ENCODE results near the gene TRIM37.
"Not testable (repeated sequence)": the region's sequence is repeated elsewhere in the genome, so short reads cannot be mapped to it uniquely, and the experiment has no call there.

The TRIM37 gene

GRCh38 chr17:59093702-59094231 lies 12.9 kb downstream of the TRIM37 start:
- no peak for TF ChIP-seq CTCF (IDR thresholded peaks at IDR 0.05; ENCODE audit: borderline replicate concordance, extremely low read depth, low read length, poor library complexity, severe bottlenecking)
- TF ChIP-seq EZH2 (IDR thresholded peaks at IDR 0.05; ENCODE audit: borderline replicate concordance, low read depth, low read length, severe bottlenecking), result no peak
- Histone ChIP-seq H4K20me1 (ENCODE audit: insufficient read depth, low read length) (peaks cover 18% of the 10 kb centered on the region; the same call in 1 of the 2 replicates), H3K4me1 (ENCODE audit: insufficient read depth, low read length) (peaks cover 2% of the 10 kb centered on the region; the same call in 1 of the 2 replicates), H3K27me3 (ENCODE audit: insufficient read depth, low read length, poor library complexity) (no peaks in the 10 kb centered on the region), H3K27ac (ENCODE audit: low read length) (no peak overlapping the region), H3K9ac (ENCODE audit: low read depth, low read length) (no peak overlapping the region), H3K36me3 (ENCODE audit: insufficient read depth, low read length) (peaks cover 33% of the 10 kb centered on the region), H3K4me2 (ENCODE audit: insufficient read depth, low read length) (no peak overlapping the region), H3K9me3 (ENCODE audit: insufficient read depth, low read length, severe bottlenecking) (no peaks in the 10 kb centered on the region), H3K79me2 (ENCODE audit: insufficient read depth, low read length) (peaks cover 89% of the 10 kb centered on the region), H2AFZ (ENCODE audit: low read depth, low read length) (no peak overlapping the region), H3K4me3 (ENCODE audit: low read depth in 1 of 2, low read length in 2 of 2) (no peak overlapping the region)
- ATAC-seq (ENCODE audit: insufficient read depth, low read depth) (no peak), DNase-seq (no peak)

- Histone ChIP-seq H3K27ac (ENCODE audit: low read length) (no peak overlapping the region), H3K4me3 (ENCODE audit: low read depth in 1 of 2, low read length in 2 of 2) (no peak overlapping the region), H4K20me1 (ENCODE audit: insufficient read depth, low read length) (peaks cover 17% of the 10 kb centered on the region; the same call in 1 of the 2 replicates), H3K4me2 (ENCODE audit: insufficient read depth, low read length) (no peak overlapping the region), H2AFZ (ENCODE audit: low read depth, low read length) (no peak overlapping the region), H3K27me3 (ENCODE audit: insufficient read depth, low read length, poor library complexity) (no peaks in the 10 kb centered on the region), H3K4me1 (ENCODE audit: insufficient read depth, low read length) (peaks cover under 1% of the 10 kb centered on the region; the same call in 1 of the 2 replicates), H3K9ac (ENCODE audit: low read depth, low read length) (no peak overlapping the region), H3K36me3 (ENCODE audit: insufficient read depth, low read length) (peaks cover 37% of the 10 kb centered on the region), H3K9me3 (ENCODE audit: insufficient read depth, low read length, severe bottlenecking) (no peaks in the 10 kb centered on the region), H3K79me2 (ENCODE audit: insufficient read depth, low read length) (peaks cover 84% of the 10 kb centered on the region)
- TF ChIP-seq EZH2 (IDR thresholded peaks at IDR 0.05; ENCODE audit: borderline replicate concordance, low read depth, low read length, severe bottlenecking) (no peak), CTCF (IDR thresholded peaks at IDR 0.05; ENCODE audit: borderline replicate concordance, extremely low read depth, low read length, poor library complexity, severe bottlenecking) (no peak)
- no peak for ATAC-seq (ENCODE audit: insufficient read depth, low read depth)
- DNase-seq, result no peak
Observed at GRCh38 chr17:59093145-59093701, 13.5 kb downstream of the TRIM37 start.

- H3K4me2 ChIP-seq (ENCODE audit: insufficient read depth, low read length); H3K9me3 ChIP-seq (ENCODE audit: insufficient read depth, low read length, severe bottlenecking); H2AFZ ChIP-seq (ENCODE audit: low read depth, low read length); H3K9ac ChIP-seq (ENCODE audit: low read depth, low read length); H3K4me1 ChIP-seq (ENCODE audit: insufficient read depth, low read length); H3K4me3 ChIP-seq (ENCODE audit: low read depth in 1 of 2, low read length in 2 of 2); H3K27ac ChIP-seq (ENCODE audit: low read length); DNase-seq; ATAC-seq (ENCODE audit: insufficient read depth, low read depth); H3K27me3 ChIP-seq (ENCODE audit: insufficient read depth, low read length, poor library complexity): not testable (repeated sequence)
- Histone ChIP-seq H3K79me2 (ENCODE audit: insufficient read depth, low read length) (peaks cover 69% of the 10 kb centered on the region), H3K36me3 (ENCODE audit: insufficient read depth, low read length) (peaks cover 40% of the 10 kb centered on the region), H4K20me1 (ENCODE audit: insufficient read depth, low read length) (peaks cover 14% of the 10 kb centered on the region; the same call in 1 of the 2 replicates)
Observed at GRCh38 chr17:59090593-59090992, 16.1 kb downstream of the TRIM37 start.

- no peak for TF ChIP-seq CTCF (IDR thresholded peaks at IDR 0.05; ENCODE audit: borderline replicate concordance, extremely low read depth, low read length, poor library complexity, severe bottlenecking)
- TF ChIP-seq EZH2 (IDR thresholded peaks at IDR 0.05; ENCODE audit: borderline replicate concordance, low read depth, low read length, severe bottlenecking), result no peak
- H3K4me2 ChIP-seq (ENCODE audit: insufficient read depth, low read length), result no peak overlapping the region
- H3K36me3 ChIP-seq (ENCODE audit: insufficient read depth, low read length), result peaks cover 68% of the 10 kb centered on the region
- no peak overlapping the region for H3K27ac ChIP-seq (ENCODE audit: low read length)
- H3K4me3 ChIP-seq (ENCODE audit: low read depth in 1 of 2, low read length in 2 of 2), result no peak overlapping the region
- no peaks in the 10 kb centered on the region for H3K4me1 ChIP-seq (ENCODE audit: insufficient read depth, low read length)
- no peak overlapping the region for H3K9ac ChIP-seq (ENCODE audit: low read depth, low read length)
- no peaks in the 10 kb centered on the region for H3K27me3 ChIP-seq (ENCODE audit: insufficient read depth, low read length, poor library complexity)
- no peaks in the 10 kb centered on the region for H3K9me3 ChIP-seq (ENCODE audit: insufficient read depth, low read length, severe bottlenecking)
- no peak overlapping the region for H2AFZ ChIP-seq (ENCODE audit: low read depth, low read length)
- peaks cover 17% of the 10 kb centered on the region for H3K79me2 ChIP-seq (ENCODE audit: insufficient read depth, low read length)
- H4K20me1 ChIP-seq (ENCODE audit: insufficient read depth, low read length), result no peaks in the 10 kb centered on the region
- no peak for DNase-seq
- no peak for ATAC-seq (ENCODE audit: insufficient read depth, low read depth)
Observed at GRCh38 chr17:59084154-59084553, 22.5 kb downstream of the TRIM37 start.

Measured in DND-41 (cell line).